GM19328 (cell line): ENCODE data around the gene NOS1AP.

Experiments used
- ATAC-seq: cut with Tn5 transposase; IDR thresholded peaks from one replicate; pipeline ENCODE4 v1.9.1; 2021; ENCODE audit warnings: mild to moderate bottlenecking, moderate library complexity; ENCODE audit not compliant: unreplicated experiment

Gene NOS1AP

DNA sequence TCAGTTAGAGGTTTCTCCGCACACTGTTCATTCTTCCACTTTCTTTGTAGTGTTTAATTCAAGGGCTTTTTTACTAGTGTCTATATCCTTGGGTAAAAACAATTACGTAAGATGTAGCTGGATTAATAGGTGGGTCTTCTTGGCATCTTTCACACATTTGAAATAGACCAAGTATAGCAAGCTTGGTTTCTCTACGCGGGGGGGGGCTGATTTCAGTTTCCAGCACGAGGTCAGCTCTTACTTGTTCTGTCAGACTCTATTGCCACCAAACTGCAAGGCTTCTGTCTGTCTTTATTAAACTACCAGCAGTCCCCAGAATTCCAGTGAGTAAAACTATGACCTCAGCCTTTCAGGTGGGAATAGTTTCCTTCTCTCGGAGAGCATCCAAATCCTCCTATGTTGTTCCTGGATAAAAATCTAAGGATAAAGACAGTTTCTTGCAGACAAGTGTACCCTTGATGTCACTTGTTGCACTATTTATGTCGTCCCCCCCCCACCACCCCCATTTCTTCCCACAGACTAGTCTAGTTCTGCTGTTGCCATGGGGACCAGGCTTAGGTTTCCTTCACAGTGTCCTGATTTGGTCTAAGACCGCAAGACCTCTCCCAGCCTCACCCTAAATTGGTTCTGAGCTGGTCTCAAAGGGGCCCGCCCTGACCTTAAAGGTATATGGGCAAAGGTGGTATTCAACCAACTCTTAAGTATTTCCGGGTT, 290.2 kb downstream of the NOS1AP start:
- no peak for ATAC-seq

DNA sequence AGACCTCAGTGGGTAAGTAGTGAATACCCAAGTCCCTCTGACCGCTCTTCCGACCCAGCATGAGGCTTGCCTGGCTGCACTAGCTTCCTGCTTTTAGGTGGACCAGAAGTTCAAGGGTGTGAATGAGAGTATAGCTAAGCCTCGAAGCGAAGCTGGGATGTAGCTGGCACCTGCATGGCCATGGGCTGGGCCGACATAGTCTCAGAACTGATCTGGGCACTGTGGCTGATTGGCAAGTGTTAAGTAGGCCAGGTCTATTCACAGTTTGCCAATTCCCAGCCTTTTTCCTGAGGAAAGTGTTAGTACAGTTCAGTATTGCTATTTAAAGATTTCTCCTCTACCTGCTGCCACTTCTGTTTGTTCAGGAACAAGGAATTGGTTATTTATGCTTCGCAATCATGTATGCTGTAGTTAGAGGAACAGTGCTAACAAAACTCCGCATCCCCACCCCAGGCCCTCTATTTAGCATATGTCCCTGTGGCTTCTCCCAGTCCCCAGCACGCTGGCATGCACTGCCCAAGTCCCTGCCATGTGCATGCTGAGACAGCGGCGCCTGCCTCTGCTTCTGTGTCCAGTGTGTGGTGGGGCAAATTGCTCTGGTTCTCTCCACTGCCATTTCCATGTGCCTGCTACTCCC, 290.9 kb downstream of the NOS1AP start:
- ATAC-seq = no peak

DNA sequence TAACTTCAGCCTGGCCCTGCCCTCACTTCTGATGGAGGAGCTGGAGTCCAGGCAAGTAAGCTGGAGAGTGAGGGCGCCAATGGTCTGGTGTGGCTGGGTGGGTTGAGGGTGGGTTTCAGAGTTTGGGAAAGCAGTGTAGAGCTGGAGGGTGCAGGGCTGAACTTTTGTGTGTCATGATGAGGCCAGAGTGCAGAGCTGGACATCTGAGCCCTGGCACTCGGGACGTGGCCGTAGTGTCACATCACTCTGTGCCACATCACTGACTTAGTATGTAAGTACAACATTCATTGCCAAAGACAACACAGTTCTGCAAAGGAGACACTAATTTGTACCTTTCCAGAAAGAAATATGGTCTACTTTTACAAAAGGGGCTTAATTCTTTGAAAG, 291.4 kb downstream of the NOS1AP start:
- no peak for ATAC-seq

DNA sequence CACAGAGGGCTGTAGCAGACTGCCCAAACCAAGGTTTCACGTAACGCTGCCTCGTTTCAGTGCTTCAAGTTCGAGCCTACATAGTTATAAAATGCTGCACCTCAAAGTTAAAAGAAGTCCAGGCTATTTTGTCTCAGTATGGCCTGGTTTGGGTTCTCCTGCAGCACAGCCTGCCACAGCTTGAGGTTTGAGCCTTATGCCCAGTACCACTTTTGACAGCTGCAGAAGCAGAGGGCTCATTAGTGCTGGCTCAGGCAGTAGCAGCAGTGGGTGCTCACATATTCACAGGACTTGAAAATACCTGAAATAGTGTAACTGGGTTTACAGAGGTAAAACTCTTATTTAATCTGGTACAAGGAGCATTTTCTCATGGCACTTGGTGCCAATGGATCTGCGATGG, 291.9 kb downstream of the NOS1AP start:
- no peak for ATAC-seq

DNA sequence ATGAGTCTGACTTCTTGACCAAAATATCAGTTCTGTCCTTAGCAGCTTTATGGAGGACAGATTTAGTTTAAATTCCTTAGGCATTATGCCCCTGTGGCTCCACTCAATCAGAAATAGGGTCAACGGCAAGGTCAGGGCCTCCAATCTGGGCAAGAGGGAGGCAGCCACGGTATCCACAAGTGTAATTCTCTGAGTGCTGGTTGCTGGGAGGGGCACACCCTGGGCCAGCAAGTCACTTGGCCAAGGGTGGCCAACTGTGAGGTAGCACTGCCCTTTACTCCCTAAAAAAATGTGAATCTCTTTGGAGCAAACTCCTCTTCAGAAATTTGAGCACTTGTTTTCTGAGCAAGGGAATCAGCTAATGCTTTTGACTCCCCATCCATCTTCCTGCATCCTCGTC, 294.3 kb downstream of the NOS1AP start:
- no peak for ATAC-seq

DNA sequence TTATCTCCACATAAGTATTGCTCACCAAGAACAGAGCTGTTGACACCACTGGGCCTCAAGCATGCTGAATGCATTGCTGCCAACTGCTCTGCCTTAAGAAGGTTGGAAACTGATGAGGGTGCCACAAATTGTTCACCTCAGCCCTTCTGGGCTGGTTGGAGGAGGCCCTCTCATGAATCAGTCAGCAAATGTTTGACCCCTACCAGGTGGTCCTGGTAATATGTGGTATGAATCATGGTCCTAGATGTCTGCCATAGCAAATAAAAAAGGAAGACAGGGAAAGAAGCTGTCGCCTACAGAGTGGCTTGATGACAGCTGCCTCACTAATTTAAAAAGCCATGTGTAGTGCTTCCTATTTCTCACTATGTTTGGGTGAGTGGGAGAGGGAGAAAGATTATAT, 295.0 kb downstream of the NOS1AP start:
- no peak for ATAC-seq

DNA sequence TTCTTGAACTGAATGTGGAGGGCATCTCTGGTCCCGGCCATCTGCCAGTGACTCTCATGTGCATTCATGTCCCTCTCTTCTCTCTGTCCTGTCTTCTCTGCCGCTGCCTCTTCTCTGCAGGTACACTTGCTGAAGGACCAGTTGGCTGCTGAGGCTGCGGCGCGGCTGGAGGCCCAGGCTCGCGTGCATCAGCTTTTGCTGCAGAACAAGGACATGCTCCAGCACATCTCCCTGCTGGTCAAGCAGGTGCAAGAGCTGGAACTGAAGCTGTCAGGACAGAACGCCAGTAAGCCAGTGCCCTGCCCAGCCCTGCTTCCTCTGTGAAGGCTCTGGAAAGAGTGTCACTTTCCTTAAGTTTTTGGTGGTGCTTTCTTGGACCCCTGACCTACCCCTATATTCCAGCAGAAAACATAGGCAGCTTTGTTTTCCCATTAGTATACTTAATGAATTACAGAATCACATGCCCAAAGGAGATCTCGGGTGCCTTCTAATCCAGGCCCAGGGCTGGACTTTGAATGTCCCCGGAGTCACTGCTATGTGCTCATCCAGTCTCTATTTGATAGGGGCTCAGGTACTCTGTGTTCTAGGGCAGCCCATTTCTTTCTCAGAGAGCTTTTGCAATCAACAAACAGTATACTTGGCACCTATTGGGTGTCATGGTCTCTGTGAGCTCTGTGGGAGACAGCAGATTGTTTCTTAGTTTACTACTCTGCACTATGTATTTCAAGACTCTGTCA, 296.0 kb downstream of the NOS1AP start:
- no peak for ATAC-seq

DNA sequence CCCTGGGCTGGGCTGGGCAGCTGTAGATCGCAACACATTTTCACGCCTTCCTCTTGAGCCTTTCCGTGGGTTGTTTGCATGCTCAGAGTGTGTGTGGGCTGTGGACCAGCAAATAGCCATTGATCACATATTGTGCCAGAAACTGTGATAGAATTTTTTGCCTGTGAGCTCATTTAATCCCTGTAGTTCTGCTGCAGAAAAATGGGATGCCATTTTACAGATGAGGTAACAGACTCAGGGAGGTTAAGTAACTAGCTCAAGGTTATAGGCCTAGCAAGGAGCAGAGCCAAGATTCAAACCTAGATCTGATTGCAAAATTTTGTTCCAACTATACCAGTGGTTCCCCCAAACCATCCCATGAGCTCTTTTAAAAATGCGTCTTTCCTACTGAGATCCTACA, 296.7 kb downstream of the NOS1AP start:
- no peak for ATAC-seq

DNA sequence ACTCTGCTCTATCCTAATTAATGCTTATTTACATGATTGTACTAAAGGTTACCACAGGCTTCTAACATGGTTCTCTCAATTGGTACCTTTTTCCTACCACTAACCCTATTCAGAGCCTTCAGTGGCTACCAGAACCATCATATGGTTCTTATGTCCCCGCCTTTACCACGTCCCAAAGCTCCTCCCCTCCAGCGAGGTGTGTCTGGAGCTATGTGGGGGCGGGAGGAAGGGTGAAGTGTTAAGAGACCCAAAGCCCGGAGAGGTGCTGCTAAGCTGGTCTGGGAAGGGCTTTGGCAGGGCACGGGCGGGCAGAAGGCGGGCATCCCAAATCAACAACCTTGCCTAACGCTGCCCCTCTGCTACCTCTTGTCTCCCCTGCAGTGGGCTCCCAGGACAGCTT, 297.2 kb downstream of the NOS1AP start:
- no peak for ATAC-seq

DNA sequence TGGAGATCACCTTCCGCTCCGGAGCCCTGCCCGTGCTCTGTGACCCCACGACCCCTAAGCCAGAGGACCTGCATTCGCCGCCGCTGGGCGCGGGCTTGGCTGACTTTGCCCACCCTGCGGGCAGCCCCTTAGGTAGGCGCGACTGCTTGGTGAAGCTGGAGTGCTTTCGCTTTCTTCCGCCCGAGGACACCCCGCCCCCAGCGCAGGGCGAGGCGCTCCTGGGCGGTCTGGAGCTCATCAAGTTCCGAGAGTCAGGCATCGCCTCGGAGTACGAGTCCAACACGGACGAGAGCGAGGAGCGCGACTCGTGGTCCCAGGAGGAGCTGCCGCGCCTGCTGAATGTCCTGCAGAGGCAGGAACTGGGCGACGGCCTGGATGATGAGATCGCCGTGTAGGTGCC, 297.6 kb downstream of the NOS1AP start:
- no peak for ATAC-seq

DNA sequence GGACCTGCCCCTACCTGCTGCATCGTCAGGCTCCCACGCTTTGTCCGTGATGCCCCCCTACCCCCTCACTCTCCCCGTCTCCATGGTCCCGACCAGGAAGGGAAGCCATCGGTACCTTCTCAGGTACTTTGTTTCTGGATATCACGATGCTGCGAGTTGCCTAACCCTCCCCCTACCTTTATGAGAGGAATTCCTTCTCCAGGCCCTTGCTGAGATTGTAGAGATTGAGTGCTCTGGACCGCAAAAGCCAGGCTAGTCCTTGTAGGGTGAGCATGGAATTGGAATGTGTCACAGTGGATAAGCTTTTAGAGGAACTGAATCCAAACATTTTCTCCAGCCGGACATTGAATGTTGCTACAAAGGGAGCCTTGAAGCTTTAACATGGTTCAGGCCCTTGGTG, 298.3 kb downstream of the NOS1AP start:
- ATAC-seq = no peak

DNA sequence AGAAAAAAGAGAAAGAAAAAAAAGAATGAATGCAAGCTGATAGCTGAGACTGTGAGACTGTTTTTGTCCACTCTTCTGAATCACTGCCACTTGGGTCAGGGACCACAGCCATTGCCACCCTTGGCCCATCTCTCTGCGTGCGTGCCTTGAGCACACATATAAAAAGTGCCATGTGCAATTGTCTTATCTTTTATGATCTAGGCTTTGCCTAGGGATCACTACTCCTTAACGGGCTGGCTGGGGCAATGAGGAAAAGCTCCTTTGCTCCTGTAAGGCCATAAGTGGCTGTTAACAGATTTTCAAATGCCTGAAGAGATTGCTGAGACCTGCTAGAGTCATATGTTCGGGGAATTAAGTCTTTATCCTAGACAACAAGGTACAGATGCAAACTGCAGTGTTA, 299.0 kb downstream of the NOS1AP start:
- ATAC-seq = no peak

DNA sequence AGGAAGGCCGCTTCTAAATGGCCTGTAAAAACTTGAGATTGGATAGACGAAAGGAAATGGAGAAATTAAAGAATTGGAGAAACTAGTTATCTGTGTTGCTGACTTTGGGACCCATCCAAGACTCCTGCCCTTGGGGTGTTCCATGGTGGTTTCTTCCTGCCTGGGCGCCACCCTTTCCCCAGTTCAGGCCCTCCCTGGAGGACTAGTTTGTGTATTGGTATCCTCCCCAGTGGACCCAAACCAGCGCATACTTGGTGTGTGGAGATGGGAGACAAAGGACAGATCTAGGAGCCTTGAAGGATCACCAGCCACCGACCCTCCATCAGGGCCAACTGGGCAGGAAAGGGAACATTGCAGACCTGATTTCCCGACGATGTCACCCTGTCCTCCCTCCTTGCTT, 300.1 kb downstream of the NOS1AP start:
- ATAC-seq = no peak

DNA sequence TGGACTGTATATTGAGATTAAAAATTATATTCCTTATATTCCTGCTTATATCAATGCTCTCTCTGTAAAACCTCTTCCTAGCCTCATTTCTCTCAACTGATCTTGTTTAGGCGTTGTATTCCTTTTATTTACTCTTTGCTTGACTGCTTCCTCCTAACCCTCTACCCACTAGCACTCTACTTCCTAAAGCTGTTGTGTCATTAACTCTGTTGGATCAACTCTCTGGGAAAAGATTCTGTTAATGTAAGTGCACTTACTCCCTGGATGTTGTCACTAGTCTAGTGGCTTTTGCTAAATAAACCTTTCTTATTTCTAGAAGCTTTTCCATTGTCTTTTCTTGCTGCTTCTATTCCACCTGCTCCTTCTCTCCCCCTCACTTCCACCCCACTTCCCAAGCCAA, 300.7 kb downstream of the NOS1AP start:
- no peak for ATAC-seq

DNA sequence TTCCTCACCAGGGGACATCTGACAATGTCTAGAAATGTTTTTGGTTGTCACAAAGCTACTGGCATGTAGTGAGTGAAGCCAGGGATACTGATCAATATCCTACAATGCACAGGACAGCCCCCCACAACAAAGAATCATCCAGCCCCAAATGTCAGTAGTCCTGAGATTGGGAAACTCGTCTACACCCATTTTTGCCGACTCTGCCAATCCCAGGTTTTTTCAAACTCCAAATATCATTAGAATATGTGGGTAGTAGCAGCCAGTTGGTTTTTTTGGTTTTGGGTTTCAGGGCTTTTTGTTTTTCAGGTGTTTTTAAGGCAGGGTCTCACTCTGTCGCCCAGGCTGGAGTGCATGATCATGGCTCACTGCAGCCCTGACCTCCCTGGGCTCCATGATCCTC, 301.2 kb downstream of the NOS1AP start:
- ATAC-seq = no peak

DNA sequence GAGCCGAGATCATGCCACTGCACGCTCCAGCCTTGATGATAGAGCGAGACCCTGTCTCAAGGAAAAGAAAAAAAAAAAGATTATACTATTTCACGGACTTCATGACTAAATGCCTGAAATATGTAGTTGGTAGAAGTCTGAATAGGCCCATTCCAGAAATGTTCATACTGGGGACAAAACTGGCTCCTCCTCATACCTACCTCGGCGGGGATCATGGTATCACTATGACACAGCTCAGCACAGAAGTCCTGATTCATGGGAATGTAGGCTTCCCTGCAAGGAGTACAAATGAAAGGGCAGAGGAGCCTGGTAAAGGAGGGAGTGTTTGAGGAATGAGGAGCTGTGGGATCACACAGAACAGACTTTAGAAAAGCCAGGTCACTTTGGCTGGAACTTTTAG, 302.1 kb downstream of the NOS1AP start:
- no peak for ATAC-seq

DNA sequence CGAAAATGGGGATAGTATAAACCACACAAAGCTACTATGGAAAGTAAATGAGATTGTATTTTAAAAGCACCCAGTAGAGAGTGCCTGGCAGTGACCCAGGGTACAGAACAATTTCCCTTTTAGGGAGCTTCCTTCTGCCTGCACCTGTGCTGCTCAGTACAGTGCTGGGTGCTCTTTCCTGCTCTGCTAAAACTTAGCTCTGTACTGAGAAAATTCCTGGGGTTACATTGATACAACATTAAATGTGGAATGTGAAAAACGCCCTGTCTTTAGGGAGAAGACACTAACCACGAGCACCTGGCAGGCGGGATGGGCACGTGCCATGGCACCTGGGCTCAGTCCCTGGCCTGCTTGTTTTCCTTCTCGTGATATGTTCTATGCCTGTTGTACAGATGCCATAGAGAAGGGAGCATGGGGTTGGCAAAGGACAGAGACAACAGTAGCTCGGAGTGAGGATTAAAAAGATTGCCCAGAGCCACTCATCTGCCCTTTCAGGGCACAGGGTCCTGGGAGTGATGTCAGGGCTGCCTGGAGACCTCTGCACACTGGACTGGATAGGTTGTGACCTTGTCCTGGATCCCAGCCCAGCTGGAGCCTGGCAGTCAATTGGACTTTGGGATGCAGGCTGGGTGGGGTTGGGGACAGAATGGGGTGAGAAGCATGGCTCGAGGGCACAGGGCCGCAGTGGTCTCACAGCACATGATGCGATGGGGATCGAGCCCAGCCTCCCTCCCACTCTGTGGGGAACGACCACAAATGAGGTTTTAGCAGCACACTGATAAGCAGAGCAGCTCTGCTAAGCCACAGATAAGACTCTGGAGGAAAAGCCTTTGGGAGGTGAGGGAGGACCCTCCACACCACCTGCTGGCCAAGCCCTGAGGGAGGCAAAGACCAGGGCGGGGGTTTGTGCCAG, 302.9 kb downstream of the NOS1AP start:
- no peak for ATAC-seq

DNA sequence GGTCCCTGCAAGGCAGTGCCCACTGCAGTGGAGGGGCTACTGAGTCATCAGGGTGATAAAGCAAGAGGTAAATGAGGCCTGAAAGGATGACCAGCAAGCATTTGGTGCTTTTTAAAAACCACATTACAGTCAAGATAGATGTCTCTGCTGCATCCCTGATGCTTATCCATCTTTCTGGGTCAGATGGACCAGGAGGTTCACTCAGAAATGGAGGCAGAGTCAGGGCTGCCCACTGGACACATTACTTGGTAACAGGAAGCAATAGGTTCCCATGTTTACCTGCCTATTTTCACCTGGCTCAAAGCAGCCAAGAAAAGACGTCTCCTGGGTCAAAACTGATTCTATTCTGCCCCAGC, 303.6 kb downstream of the NOS1AP start:
- ATAC-seq = no peak

DNA sequence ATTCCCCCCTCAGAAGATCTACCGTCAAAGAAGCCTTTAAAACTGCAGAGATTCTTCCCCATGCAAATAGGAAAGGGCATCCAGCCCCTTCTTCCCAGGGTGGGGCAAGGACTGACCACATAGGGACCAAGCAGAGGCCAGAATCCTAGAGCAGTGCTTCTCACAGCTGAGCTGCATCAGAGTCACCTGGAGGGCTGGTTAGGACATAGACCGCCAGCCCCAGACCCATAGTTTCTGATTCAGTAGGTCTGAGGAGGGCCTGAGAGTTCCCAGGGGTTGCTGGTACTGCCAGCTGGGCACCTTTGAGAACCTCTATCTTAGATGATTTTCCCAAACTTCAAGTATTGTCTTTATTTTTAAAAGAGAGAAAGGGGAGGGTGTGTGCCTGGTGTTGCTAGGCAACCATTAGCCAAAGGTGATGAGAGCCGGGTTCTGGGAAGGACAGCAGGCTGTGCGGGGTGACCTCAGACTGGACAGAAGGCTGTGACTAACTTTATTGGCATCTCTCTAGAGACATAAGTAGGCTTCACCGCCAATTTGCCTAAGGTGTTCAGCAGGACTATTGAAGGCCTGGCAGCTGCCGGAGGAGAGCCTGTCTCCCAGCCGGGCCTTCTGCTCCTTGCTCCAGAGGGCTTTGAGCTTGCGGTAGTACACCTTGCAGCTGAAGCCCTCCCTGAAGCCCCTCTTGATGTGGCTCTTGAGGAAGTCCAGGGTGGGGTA, 304.2 kb downstream of the NOS1AP start:
- no peak for ATAC-seq

DNA sequence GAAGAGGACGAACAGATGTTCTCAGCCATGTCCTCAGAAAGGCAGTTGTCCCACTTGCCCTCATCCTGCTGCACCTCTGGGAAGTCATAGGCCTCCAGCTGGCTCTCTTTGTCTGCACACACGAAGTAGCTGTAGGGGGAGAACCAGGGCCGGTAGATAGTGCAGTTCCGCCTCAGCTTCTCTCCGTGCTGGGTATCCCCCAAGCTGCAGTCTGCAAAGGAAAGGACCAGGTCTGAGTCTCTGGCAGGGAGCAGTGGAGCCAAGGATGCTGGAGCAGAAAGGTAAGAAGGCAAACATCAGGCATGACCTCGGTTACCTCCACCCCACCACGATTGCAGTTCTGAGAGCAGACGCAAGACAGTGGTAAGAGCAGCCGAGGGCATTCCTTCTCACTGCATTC, 304.9 kb downstream of the NOS1AP start:
- no peak for ATAC-seq

DNA sequence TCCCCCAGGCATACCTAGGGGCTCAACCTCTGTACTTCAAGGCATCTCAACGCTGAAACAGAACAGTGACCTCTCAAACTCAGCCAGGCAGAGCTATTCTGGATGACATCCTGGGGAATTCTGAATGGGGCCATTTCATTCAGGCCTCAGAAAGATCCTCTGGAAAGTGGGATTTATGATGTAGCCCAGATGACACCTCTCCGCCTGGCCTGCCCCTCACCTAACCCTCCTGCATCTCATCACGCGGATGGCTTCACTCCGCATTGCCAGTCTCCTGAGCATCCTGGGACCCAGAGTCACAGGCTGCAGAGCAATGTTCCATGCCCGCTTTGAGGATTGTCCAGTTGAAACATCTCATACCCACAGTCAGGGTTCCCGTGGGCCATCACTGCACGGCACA, 306.0 kb downstream of the NOS1AP start:
- ATAC-seq = no peak
